Epithelial cell of umbilical artery (primary cell): ENCODE data around the gene ESPL1. TPM values are rescaled to one million over a fixed set of nuclear protein-coding genes. Genes with fewer than 3 reads are reported as not detected.

Experiments used
- total RNA-seq: library from RNA; depleted of rRNA; stranded (reverse); fragments of >200 nt; gene quantifications from 2 replicates; pipeline ENCODE4 v1.2.3, GENCODE V29; 2014

Gene ESPL1
- total RNA-seq = 4.9 and 18.1 TPM in 2 replicates

GRCh38 chr12:53267999-53268629 lies at the start of gene ESPL1:
TSS of gene ESPL1 (plus strand) at chr12:53268299. CDS start at chr12:53268767, 468 bp downstream.

GRCh38 chr12:53231921-53232645 lies 36.0 kb upstream of the ESPL1 start, which contains the start of gene RARG:
TSS of gene RARG (minus strand) at chr12:53232209. CDS start at chr12:53227545, 4,664 bp downstream.

GRCh38 chr12:53295070-53295890 lies 27.2 kb downstream of the ESPL1 start, which contains the start of gene PFDN5:
TSS of gene PFDN5 (plus strand) at chr12:53295542. CDS start at chr12:53295568, 26 bp downstream.

DNA sequence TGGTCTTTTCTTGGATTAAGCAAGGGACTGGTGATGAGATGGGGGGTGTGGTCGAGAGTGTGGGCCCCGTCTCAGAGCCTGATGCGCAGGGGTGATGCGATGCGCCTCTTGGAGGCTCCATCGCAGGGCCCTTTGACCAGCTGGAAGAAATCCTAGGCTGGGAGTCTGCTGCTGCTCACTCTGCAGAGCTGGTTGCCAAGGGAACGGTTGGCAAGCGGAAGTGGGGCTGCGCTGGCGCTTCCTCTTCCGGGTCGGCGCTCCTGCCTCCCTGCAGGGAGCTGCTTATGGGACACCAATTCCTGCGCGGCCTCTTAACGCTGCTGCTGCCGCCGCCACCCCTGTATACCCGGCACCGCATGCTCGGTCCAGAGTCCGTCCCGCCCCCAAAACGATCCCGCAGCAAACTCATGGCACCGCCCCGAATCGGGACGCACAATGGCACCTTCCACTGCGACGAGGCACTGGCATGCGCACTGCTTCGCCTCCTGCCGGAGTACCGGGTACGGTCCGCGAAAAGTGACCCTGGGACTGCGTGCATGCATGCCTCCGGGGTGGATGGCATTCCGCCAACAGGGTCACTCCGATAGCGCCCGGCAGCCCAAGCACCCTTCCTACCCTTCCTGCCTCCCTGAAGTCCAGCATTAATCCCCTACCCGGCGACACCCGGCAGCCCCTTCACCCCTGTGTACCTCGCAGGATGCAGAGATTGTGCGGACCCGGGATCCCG lies 31.5 kb downstream of the ESPL1 start, which contains the start of gene MYG1:
MYG1 (plus strand) TSS at position 242 of the 727 bp plus-strand sequence; CDS start at position 285, 43 bp downstream.

GRCh38 chr12:53336181-53336681 lies 68.1 kb downstream of the ESPL1 start, which contains the start of gene SP7:
TSS of gene SP7 (minus strand) at chr12:53336354. CDS start at chr12:53335646, 708 bp downstream.

Other genes with a start within 250 kb of the ESPL1 start
- 21.1 and 30.9 TPM in 2 replicates for gene TNS2, start 218.2 kb upstream of the ESPL1 start, total RNA-seq
- 18.5 and 21.1 TPM in 2 replicates for gene SPRYD3, start 188.9 kb upstream of the ESPL1 start, total RNA-seq
- gene IGFBP6, start 170.6 kb upstream of the ESPL1 start, total RNA-seq = 8.4 and 13.1 TPM in 2 replicates
- gene SOAT2, start 164.8 kb upstream of the ESPL1 start, total RNA-seq = not detected in 2 replicates
- 12.7 and 14.0 TPM in 2 replicates for gene ZNF740, start 87.6 kb upstream of the ESPL1 start, total RNA-seq
- gene CSAD, start 87.4 kb upstream of the ESPL1 start, total RNA-seq = 2.6 and 4.6 TPM in 2 replicates
- gene ITGB7, start 61.0 kb upstream of the ESPL1 start, total RNA-seq = 0.15 TPM in 1 of 2 replicates, not detected in the other
- gene RARG, start 36.1 kb upstream of the ESPL1 start, total RNA-seq = 2.9 and 4.3 TPM in 2 replicates
- gene PFDN5, start 27.2 kb downstream of the ESPL1 start, total RNA-seq = 460 and 474 TPM in 2 replicates
- 35.9 and 40.3 TPM in 2 replicates for gene MYG1, start 31.4 kb downstream of the ESPL1 start, total RNA-seq
- 34.8 and 47.7 TPM in 2 replicates for gene AAAS, start 53.3 kb downstream of the ESPL1 start, total RNA-seq
- not detected in 2 replicates for gene SP7, start 68.1 kb downstream of the ESPL1 start, total RNA-seq
- gene SP1, start 111.9 kb downstream of the ESPL1 start, total RNA-seq = 16.9 and 28.0 TPM in 2 replicates
- not detected in 2 replicates for gene AMHR2, start 155.6 kb downstream of the ESPL1 start, total RNA-seq
- 20.4 and 20.8 TPM in 2 replicates for gene PRR13, start 173.4 kb downstream of the ESPL1 start, total RNA-seq
- 264 and 269 TPM in 2 replicates for gene PCBP2, start 183.8 kb downstream of the ESPL1 start, total RNA-seq
- 16.4 and 16.6 TPM in 2 replicates for gene MAP3K12, start 231.2 kb downstream of the ESPL1 start, total RNA-seq
- gene TARBP2, start 233.0 kb downstream of the ESPL1 start, total RNA-seq = 53.3 and 57.5 TPM in 2 replicates
- not detected in 2 replicates for gene NPFF, start 239.2 kb downstream of the ESPL1 start, total RNA-seq